GM12878 (cell line): Measurements from ENCODE around the gene OR13C3. TPM values are rescaled to one million over a fixed set of nuclear protein-coding genes. Genes with fewer than 3 reads are reported as not detected.
"Not testable (repeated sequence)": the region's sequence is repeated elsewhere in the genome, so short reads cannot be mapped to it uniquely, and the experiment has no call there.

Experiments used
- ATAC-seq: fragments of 200-7000 bp; cut with Tn5 transposase; 3 replicates; pipeline ENCODE4 v1.9.1; 2020; ENCODE audit warnings: mild to moderate bottlenecking, moderate library complexity
- BruUV-seq: library from RNA; stranded (reverse); fragments of 400-500 nt; replicated peaks from 2 replicates; lab custom pipeline; 2021; lab: Mats Ljungman, UMichigan
- CTCF ChIA-PET: fragments of 300-600 bp; sonication (Branson Sonifier 250); formaldehyde crosslinking; extraction: SDS; loops from one replicate; lab custom pipeline; 2021; ENCODE audit warnings: inconsistent platforms; lab: Yijun Ruan, JAX
- POLR2A ChIA-PET: fragments of 350-600 bp; formaldehyde crosslinking; extraction: SDS; loops from one replicate; lab custom pipeline; 2021; ENCODE audit warnings: inconsistent platforms; lab: Charles Lee
- RAD21 ChIA-PET: fragments of 300-600 bp; sonication (Branson Sonifier 250); formaldehyde crosslinking; loops from one replicate; lab custom pipeline; 2023; ENCODE audit warnings: antibody characterized with exemption; ENCODE audit not compliant: unreplicated experiment; lab: Charles Lee
- SMC1A ChIA-PET: fragments of 300-600 bp; sonication (Branson Sonifier 250); formaldehyde crosslinking; loops from one replicate; lab custom pipeline; 2023; ENCODE audit not compliant: unreplicated experiment, uncharacterized antibody; lab: Charles Lee
- DNase-seq: peaks from one replicate; pipeline ENCODE4 v3.0.0-alpha.2; 2011; ENCODE audit warnings: low read depth, low spot score
- FAIRE-seq: peaks from 3 replicates; lab custom pipeline; 2011; peaks lifted over from hg19 to GRCh38; lab: Jason Lieb, UNC
- H2AFZ ChIP-seq: 2 replicates; pipeline ENCODE4 v1.6.0; 2011; ENCODE audit warnings: low read depth, low read length, control low read depth; ENCODE audit not compliant: control insufficient read depth
- H3K27ac ChIP-seq: 2 replicates; pipeline ENCODE4 v1.5.1; 2011; ENCODE audit warnings: control low read depth; ENCODE audit not compliant: control insufficient read depth, insufficient read depth
- H3K27me3 ChIP-seq, 2 experiments: replicated peaks in 1 of 2; 2 replicates each; pipeline versions ENCODE4 v1.6.0 to v1.6.1; 2011; ENCODE audit warnings: low read length in 1 of 2; ENCODE audit not compliant: control insufficient read depth in 2 of 2, insufficient read depth in 2 of 2
- H3K36me3 ChIP-seq, 2 experiments: 2 replicates each; pipeline ENCODE4 v1.5.1; 2011; ENCODE audit warnings: low read length in 1 of 2; ENCODE audit not compliant: control insufficient read depth in 2 of 2, insufficient read depth in 2 of 2
- H3K4me1 ChIP-seq: 2 replicates; pipeline ENCODE4 v1.6.1; 2011; ENCODE audit warnings: mild to moderate bottlenecking, low read length, moderate library complexity, mixed read lengths; ENCODE audit not compliant: control insufficient read depth, insufficient read depth
- H3K4me2 ChIP-seq: 2 replicates; pipeline ENCODE4 v1.6.0; 2011; ENCODE audit warnings: control low read depth; ENCODE audit not compliant: control insufficient read depth, insufficient read depth
- H3K4me3 ChIP-seq: fragments of 200-600 bp; sonication (generic); 2 replicates; pipeline ENCODE4 v1.5.1; 2016
- H3K79me2 ChIP-seq: 2 replicates; pipeline ENCODE4 v1.6.0; 2011; ENCODE audit warnings: low read length; ENCODE audit not compliant: control insufficient read depth, insufficient read depth
- H3K9ac ChIP-seq: 2 replicates; pipeline ENCODE4 v1.8.0; 2011; ENCODE audit warnings: low read length, control low read depth, mixed read lengths; ENCODE audit not compliant: control insufficient read depth, insufficient read depth
- H3K9me3 ChIP-seq: replicated peaks from 3 replicates; pipeline ENCODE4 v1.5.1; 2011; ENCODE audit warnings: mild to moderate bottlenecking, low read length; ENCODE audit not compliant: control insufficient read depth, insufficient read depth
- H4K20me1 ChIP-seq: 2 replicates; pipeline ENCODE4 v1.6.0; 2011; ENCODE audit not compliant: control insufficient read depth, insufficient read depth
- BCL11A ChIP-seq: IDR thresholded peaks from 2 replicates; pipeline ENCODE4 v1.6.1; 2011; ENCODE audit warnings: low read depth, low read length
- CBX5 ChIP-seq: sonication (generic); IDR thresholded peaks from 2 replicates; pipeline ENCODE4 v1.6.1; 2016; ENCODE audit warnings: low read depth, moderate library complexity, mild to moderate bottlenecking, inconsistent platforms
- FOXM1 ChIP-seq: IDR thresholded peaks from 2 replicates; pipeline ENCODE4 v1.6.1; 2012; ENCODE audit warnings: low read depth, mild to moderate bottlenecking, inconsistent platforms, low read length, moderate library complexity
- HDAC2 ChIP-seq: fragments of 200-600 bp; sonication (generic); IDR thresholded peaks from 2 replicates; pipeline ENCODE4 v1.6.1; 2017
- HDAC6 ChIP-seq: fragments of 200-600 bp; sonication (generic); IDR thresholded peaks from one replicate; pipeline ENCODE4 v1.8.0; 2017; ENCODE audit warnings: antibody characterized with exemption; ENCODE audit not compliant: unreplicated experiment
- WGBS: methylation state at CpG from one replicate; pipeline ENCODE4 v1.1.6; 2016; ENCODE audit warnings: low lambda C conversion rate; ENCODE audit not compliant: insufficient replicate concordance, insufficient coverage; ENCODE audit errors: missing lambda C conversion rate; 5-methylcytosine and 5-hydroxymethylcytosine counted together
- in situ Hi-C: fragments of 300-500 bp; cut with MboI; formaldehyde crosslinking; loops from 9 replicates; pipeline ENCODE4 v1.14.3; 2018; ENCODE audit warnings: mixed read lengths
- intact Hi-C: fragments of 100-400 bp; cut with micrococcal nuclease; formaldehyde crosslinking; loops from one replicate; pipeline ENCODE4 v1.14.2; 2022; ENCODE audit not compliant: unreplicated experiment
- polyA plus RNA-seq, 11 experiments: library from polyadenylated mRNA; depleted of rRNA in 4 of 11; unstranded in 6 of 11; stranded (reverse) in 5 of 11; fragments of >200 nt; fragmentation: Nextera tagmentation in 4 of 11; fragmentation: Illumina TruSeq in 1 of 11; extraction: Ambion mirVana in 4 of 11; extraction: Trizol in 1 of 11; gene quantifications; 1 replicate in 1 of 11; 2 replicates in 10 of 11; pipeline versions ENCODE4 v1.2.1 to v1.2.3, GENCODE V29; 2011 to 2016; ENCODE audit warnings: inconsistent platforms in 2 of 11, missing spikeins in 2 of 11, low read depth in 1 of 11
- total RNA-seq, 4 experiments: library from RNA; depleted of rRNA in 3 of 4; stranded (reverse); fragments of >200 nt in 3 of 4; fragmentation: Illumina TruSeq in 1 of 4; extraction: Trizol in 1 of 4; gene quantifications; 2 replicates each; pipeline versions ENCODE4 v1.2.1 to v1.2.3, GENCODE V29; 2013 to 2021
- TF ChIP-seq, protein P1 (sequence below): fragments of 450-650 bp; IDR thresholded peaks from 2 replicates; pipeline ENCODE4 v1.6.1; 2018; ENCODE audit warnings: mild to moderate bottlenecking, low read depth, moderate library complexity; ENCODE audit not compliant: partially characterized antibody
- TF ChIP-seq, protein P2 (sequence below), 3 experiments: IDR thresholded peaks in 2 of 3; conservative IDR thresholded peaks in 1 of 3; 2 replicates each; pipeline ENCODE4 v1.5.1; 2011; ENCODE audit warnings: low read depth in 3 of 3, low read length in 3 of 3, mild to moderate bottlenecking in 3 of 3, control low read depth in 2 of 3, moderate library complexity in 2 of 3, inconsistent platforms in 1 of 3, mixed read lengths in 1 of 3; ENCODE audit not compliant: control insufficient read depth in 2 of 3, insufficient read depth in 1 of 3; ENCODE audit errors: extremely low read depth in 1 of 3

Gene OR13C3
- total and polyA plus RNA-seq, 10 of the 15 experiments (the other 5 are each of a cell fraction or from before 2014, with no cell fraction given), result 0.87 TPM; not detected in 9

DNA sequence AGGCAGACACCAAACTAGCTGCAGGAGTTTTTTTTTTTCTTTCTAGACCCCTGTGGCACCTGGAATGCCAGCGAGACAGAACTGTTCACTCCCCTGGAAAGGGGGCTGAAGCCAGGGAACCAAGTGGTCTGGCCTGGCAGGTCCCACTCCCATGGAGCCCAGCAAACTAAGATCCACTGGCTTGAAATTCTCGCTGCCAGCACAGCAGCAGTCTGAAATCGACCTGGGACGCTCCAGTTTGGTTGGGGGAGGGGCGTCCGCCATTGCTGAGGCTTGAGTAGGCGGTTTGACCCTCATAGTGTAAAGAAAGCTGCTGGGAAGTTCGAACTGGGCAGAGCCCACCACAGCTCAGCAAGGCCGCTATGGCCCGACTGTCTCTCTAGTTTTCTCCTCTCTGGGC, 16.4 kb downstream of the OR13C3 start:
- FAIRE-seq, intact Hi-C loops: not testable (repeated sequence)

DNA sequence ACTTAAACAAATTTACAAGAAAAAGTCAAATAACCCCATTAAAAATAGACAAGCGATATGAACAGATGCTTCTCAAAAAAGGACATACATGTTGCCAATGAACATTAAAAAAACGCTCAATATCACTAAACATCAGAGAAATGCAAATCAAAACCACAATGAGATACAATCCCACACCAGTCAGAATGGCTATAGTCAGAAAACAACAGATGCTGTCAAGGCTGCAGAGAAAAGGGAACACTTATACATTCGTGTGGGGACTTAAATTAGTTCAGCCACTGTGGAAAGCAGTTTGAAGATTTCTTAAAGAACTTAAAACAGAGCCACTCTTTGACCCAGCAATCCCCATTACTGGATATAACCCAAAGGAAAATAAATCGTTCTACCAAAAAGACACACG, 21.8 kb downstream of the OR13C3 start:
- H3K36me3 ChIP-seq, result no peaks in the 10 kb centered on the region
- no peak overlapping the region for H3K4me2 ChIP-seq
- 14% methylated on average over 5 of the region's 5 CpGs for WGBS
- H3K4me3 ChIP-seq, result no peak overlapping the region
- no peaks in the 10 kb centered on the region for H3K9me3 ChIP-seq
- TF ChIP-seq HDAC2 (no peak), CBX5 (no peak), HDAC6 (no peak), BCL11A (no peak), FOXM1 (no peak)
- TF ChIP-seq, protein P1, sequence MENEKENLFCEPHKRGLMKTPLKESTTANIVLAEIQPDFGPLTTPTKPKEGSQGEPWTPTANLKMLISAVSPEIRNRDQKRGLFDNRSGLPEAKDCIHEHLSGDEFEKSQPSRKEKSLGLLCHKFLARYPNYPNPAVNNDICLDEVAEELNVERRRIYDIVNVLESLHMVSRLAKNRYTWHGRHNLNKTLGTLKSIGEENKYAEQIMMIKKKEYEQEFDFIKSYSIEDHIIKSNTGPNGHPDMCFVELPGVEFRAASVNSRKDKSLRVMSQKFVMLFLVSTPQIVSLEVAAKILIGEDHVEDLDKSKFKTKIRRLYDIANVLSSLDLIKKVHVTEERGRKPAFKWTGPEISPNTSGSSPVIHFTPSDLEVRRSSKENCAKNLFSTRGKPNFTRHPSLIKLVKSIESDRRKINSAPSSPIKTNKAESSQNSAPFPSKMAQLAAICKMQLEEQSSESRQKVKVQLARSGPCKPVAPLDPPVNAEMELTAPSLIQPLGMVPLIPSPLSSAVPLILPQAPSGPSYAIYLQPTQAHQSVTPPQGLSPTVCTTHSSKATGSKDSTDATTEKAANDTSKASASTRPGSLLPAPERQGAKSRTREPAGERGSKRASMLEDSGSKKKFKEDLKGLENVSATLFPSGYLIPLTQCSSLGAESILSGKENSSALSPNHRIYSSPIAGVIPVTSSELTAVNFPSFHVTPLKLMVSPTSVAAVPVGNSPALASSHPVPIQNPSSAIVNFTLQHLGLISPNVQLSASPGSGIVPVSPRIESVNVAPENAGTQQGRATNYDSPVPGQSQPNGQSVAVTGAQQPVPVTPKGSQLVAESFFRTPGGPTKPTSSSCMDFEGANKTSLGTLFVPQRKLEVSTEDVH, result no peak
- TF ChIP-seq, protein P2, sequence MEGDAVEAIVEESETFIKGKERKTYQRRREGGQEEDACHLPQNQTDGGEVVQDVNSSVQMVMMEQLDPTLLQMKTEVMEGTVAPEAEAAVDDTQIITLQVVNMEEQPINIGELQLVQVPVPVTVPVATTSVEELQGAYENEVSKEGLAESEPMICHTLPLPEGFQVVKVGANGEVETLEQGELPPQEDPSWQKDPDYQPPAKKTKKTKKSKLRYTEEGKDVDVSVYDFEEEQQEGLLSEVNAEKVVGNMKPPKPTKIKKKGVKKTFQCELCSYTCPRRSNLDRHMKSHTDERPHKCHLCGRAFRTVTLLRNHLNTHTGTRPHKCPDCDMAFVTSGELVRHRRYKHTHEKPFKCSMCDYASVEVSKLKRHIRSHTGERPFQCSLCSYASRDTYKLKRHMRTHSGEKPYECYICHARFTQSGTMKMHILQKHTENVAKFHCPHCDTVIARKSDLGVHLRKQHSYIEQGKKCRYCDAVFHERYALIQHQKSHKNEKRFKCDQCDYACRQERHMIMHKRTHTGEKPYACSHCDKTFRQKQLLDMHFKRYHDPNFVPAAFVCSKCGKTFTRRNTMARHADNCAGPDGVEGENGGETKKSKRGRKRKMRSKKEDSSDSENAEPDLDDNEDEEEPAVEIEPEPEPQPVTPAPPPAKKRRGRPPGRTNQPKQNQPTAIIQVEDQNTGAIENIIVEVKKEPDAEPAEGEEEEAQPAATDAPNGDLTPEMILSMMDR (IDR thresholded peaks at IDR 0.05 in 2 of 3, conservative IDR thresholded peaks at IDR 0.05 in 1 of 3; ENCODE audit: control insufficient read depth in 2 of 3, extremely low read depth in 1 of 3, insufficient read depth in 1 of 3, low read depth in 3 of 3, low read length in 3 of 3), result no peak
- BruUV-seq, result no TSS peak
- H3K79me2 ChIP-seq, result no peaks in the 10 kb centered on the region
- in situ Hi-C loops (no loop called here), intact Hi-C loops (no loop called here)
- RAD21 ChIA-PET, result no interaction called here
- CTCF ChIA-PET, result no interaction called here
- DNase-seq (no peak), FAIRE-seq (no peak), ATAC-seq (peak; percentile 36; the same call in 1 of the 3 replicates)
- POLR2A ChIA-PET, result interaction anchor here (0.6 kb wide), 1 partner anchor 87 kb away, joined by 3 read pairs; no protein-coding TSS in a partner anchor
- H2AFZ ChIP-seq, result no peak overlapping the region
- no peak overlapping the region for H3K9ac ChIP-seq
- no peaks in the 10 kb centered on the region for H4K20me1 ChIP-seq
- no peak overlapping the region for H3K27ac ChIP-seq
- H3K4me1 ChIP-seq, result no peaks in the 10 kb centered on the region
- no peaks in the 10 kb centered on the region for H3K27me3 ChIP-seq
- SMC1A ChIA-PET, result interaction anchor here (0.6 to 1.0 kb wide), 2 partner anchors 16 kb away, joined by 3 read pairs; no protein-coding TSS in a partner anchor

More for the DNA sequence above, 16.4 kb downstream of the OR13C3 start:
- H3K4me1 ChIP-seq, CTCF ChIA-PET, SMC1A ChIA-PET, RAD21 ChIA-PET, ATAC-seq, BruUV-seq, H3K4me3 ChIP-seq, H3K27me3 ChIP-seq, H3K27ac ChIP-seq, H3K9ac ChIP-seq, DNase-seq, H2AFZ ChIP-seq, H3K4me2 ChIP-seq, in situ Hi-C loops, H4K20me1 ChIP-seq, H3K36me3 ChIP-seq, H3K79me2 ChIP-seq, H3K9me3 ChIP-seq, POLR2A ChIA-PET: not testable (repeated sequence)
- 6% methylated on average over 10 of the region's 10 CpGs for WGBS
